GM13977 (cell line): ENCODE data around the gene PUM1.

Experiments used
- DNase-seq: peaks from one replicate; pipeline ENCODE4 v3.0.0; 2012; ENCODE audit warnings: low spot score
- CTCF ChIP-seq: IDR thresholded peaks from 2 replicates; pipeline ENCODE4 v1.5.1; 2012; ENCODE audit warnings: mild to moderate bottlenecking, control low read depth; ENCODE audit not compliant: insufficient read depth; ENCODE audit errors: extremely low read depth, missing control alignments
- in situ Hi-C: fragments of 300-500 bp; cut with MboI; formaldehyde crosslinking; loops from one replicate; pipeline ENCODE4 v1.12.0; 2022; ENCODE audit warnings: low sequenced_read_pairs, low pct_unique_long_range_greater_than_20kb, mixed read lengths, inconsistent platforms; ENCODE audit not compliant: unreplicated experiment

Gene PUM1

GRCh38 chr1:30933874-30934252, 131.7 kb downstream of the PUM1 start:
- in situ Hi-C loops = no loop called here
- TF ChIP-seq CTCF = no peak
- DNase-seq = no peak

GRCh38 chr1:30930631-30931173, 134.8 kb downstream of the PUM1 start:
- in situ Hi-C loops = no loop called here
- no peak for TF ChIP-seq CTCF
- DNase-seq = no peak

GRCh38 chr1:30929944-30930525, 135.5 kb downstream of the PUM1 start:
- no peak for DNase-seq
- in situ Hi-C loops = no loop called here
- no peak for TF ChIP-seq CTCF

GRCh38 chr1:30929135-30929889, 136.2 kb downstream of the PUM1 start:
- peak; percentile 63 for DNase-seq
- TF ChIP-seq CTCF = peak; percentile 73
- in situ Hi-C loops = no loop called here

- no peak for DNase-seq
- TF ChIP-seq CTCF = no peak
- in situ Hi-C loops = no loop called here
Observed at GRCh38 chr1:30928789-30929134, 136.8 kb downstream of the PUM1 start.

- no peak for DNase-seq
- in situ Hi-C loops = no loop called here
- no peak for TF ChIP-seq CTCF
Observed at GRCh38 chr1:30928171-30928570, 137.3 kb downstream of the PUM1 start.

GRCh38 chr1:30927448-30927847, 138.1 kb downstream of the PUM1 start:
- DNase-seq = no peak
- in situ Hi-C loops = no loop called here
- no peak for TF ChIP-seq CTCF
